ENCODE measurements around the gene CATSPERZ.

- no peak for TF ChIP-seq BRD4 (IDR thresholded peaks at IDR 0.05)
- TF ChIP-seq EZH2 (IDR thresholded peaks at IDR 0.05; ENCODE audit: borderline replicate concordance, low read depth, low read length), result no peak
- TF ChIP-seq SIX5 (IDR thresholded peaks at IDR 0.05; ENCODE audit: borderline replicate concordance in 1 of 2, insufficient read depth in 1 of 2, low read depth in 1 of 2, low read length in 2 of 2), result no peak
- no peak for TF ChIP-seq CTCF (IDR thresholded peaks at IDR 0.05 in 2 of 3, conservative IDR thresholded peaks at IDR 0.05 in 1 of 3; ENCODE audit: insufficient read depth in 2 of 3, low read depth in 1 of 3, low read length in 3 of 3)
- no peak for TF ChIP-seq CEBPZ (IDR thresholded peaks at IDR 0.05; ENCODE audit: borderline replicate concordance, low read depth, low read length)
- no peak for TF ChIP-seq ZMIZ1 (IDR thresholded peaks at IDR 0.05; ENCODE audit: low read depth in 2 of 2, low read length in 2 of 2)
- no peak for TF ChIP-seq ATF6 (CRISPR knock-in tag; IDR thresholded peaks at IDR 0.05)
- TF ChIP-seq ELF1 (tag; IDR thresholded peaks at IDR 0.05), result no peak
- TF ChIP-seq ZFP1 (CRISPR knock-in tag; IDR thresholded peaks at IDR 0.05), result no peak
- no peak for TF ChIP-seq RFX1 (IDR thresholded peaks at IDR 0.05)
- TF ChIP-seq POLR2A (conservative IDR thresholded peaks at IDR 0.05), result no peak
Observed at GRCh38 chr11:64253481-64253880, 46.7 kb upstream of the CATSPERZ start.
